ENCODE data around the gene ULK4. TPM values are rescaled to one million over a fixed set of nuclear protein-coding genes. Genes with fewer than 3 reads are reported as not detected.

ULK4 gene
- total and polyA plus RNA-seq, 2 of the 8 experiments (the other 6 are each of a cell fraction or from before 2014, with no cell fraction given), result 3.0 to 10.8 TPM

- TF ChIP-seq SAP30 (IDR thresholded peaks at IDR 0.05; ENCODE audit: insufficient read depth, insufficient replicate concordance, low read length), result peak; percentile 19
Observed at GRCh38 chr3:41960826-41961750, 815 bp downstream of the ULK4 start (continued).

Data from H1 (cell line).